Spleen (tissue), 3 donors: ENCODE results near the gene TMEM183A.

Experiments
- POLR2A ChIP-seq, 3 donors: fragments of 450-650 bp; IDR thresholded peaks; one replicate each; pipeline ENCODE4 v1.5.1; 2017; ENCODE audit warnings: antibody characterized with exemption in 3 of 3, mild to moderate bottlenecking in 1 of 3
- POLR2AphosphoS5 ChIP-seq, 3 donors: sonication (generic); formaldehyde crosslinking; IDR thresholded peaks; one replicate each; pipeline ENCODE4 v1.5.1; 2017; ENCODE audit warnings: antibody characterized with exemption in 3 of 3

DNA sequence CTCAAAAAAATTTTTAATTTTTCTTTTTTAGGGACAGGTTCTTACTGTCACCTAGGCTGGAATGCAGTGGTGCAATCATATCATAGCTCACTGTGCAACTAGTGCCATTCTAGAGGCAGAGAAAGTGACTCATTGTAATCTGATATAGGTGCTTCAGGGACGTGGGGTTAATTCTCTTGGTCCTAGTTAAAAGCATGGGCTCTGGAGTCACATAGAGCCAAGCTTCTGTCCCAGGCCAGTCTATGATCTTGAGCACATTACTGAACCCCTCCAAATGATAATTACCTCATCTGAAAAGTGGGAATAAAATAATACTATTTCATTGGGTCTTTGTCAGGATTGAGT lies 47.9 kb upstream of the TMEM183A start:
- TF ChIP-seq POLR2A (IDR thresholded peaks at IDR 0.05): no peak
- no peak for TF ChIP-seq POLR2AphosphoS5 (IDR thresholded peaks at IDR 0.05)
